A204.1 (cell line): Measurements from ENCODE around the gene MAGEB6.
"Not testable (repeated sequence)": the region's sequence is repeated elsewhere in the genome, so short reads cannot be mapped to it uniquely, and the experiment has no call there.

Experiments
- FAIRE-seq: peaks from 2 replicates; lab custom pipeline; 2012; peaks lifted over from hg19 to GRCh38; lab: Jason Lieb, UNC

Gene MAGEB6, protein sequence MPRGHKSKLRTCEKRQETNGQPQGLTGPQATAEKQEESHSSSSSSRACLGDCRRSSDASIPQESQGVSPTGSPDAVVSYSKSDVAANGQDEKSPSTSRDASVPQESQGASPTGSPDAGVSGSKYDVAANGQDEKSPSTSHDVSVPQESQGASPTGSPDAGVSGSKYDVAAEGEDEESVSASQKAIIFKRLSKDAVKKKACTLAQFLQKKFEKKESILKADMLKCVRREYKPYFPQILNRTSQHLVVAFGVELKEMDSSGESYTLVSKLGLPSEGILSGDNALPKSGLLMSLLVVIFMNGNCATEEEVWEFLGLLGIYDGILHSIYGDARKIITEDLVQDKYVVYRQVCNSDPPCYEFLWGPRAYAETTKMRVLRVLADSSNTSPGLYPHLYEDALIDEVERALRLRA

DNA sequence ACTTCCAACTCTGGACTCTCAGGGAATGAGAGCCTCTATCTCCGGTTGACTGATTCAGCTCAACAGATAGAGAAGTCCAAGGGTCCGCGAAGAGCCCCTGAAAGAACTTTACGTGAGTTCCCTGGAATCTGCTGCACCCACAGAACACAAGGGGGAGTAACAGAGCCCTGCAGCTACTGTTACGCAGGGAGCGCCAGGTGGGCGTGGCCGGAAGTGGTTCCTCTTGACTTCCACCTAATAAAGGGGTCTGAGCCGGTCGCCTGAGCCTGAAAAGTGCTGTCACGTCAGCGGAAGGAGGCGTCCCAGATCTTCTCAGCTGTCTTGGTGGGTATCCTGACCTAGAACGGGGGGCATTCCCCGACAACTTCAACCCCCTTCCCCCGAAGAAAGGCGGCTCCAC lies at the start of gene MAGEB6:
Gene MAGEB6 (plus strand): TSS at position 237 of the 400 bp plus-strand sequence. CDS start 1,407 bp downstream, outside the sequence.
- no peak for FAIRE-seq

DNA sequence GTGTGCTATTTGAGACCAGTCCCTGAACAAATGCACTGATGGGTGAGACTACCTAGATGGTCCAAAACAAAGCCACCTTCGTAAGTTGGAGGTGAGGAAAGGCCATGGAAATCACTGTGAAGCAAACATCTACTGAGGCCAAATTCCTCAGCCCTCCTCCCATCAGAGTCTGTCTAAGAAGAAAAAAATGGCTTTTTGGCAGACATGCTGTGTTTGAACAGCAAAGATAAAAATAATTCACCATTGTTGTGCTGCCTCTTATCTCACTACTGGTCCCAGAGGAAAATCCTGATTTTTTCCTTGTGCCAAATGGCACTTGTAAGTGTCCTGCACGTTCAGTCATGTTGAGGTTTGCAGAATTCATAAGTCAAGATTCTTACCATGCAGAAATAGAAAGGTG lies 46.2 kb upstream of the MAGEB6 start:
- FAIRE-seq: no peak

DNA sequence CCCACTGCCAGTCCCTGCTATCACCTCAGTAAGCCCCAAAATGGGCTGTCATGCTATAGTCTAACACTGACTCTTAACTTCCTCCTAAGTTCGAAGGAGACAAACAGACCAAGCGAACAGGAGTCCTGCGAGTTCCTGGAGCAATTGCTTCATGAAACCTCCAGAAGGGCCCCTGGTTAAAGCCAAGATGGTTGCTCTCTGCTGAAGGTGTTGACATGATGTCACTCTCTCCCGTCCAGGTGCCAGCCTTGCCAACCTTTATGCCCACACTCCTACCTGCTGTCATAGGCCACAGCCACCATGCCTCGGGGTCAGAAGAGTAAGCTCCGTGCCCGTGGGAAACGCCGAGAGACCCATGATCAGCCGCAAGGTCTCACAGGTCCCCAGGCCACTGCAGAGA lies 31.9 kb upstream of the MAGEB6 start, which contains the start of gene MAGEB6B:
Gene MAGEB6B (plus strand): TSS at position 301 of the 400 bp plus-strand sequence. CDS start 0 bp downstream, at position 301.
- no peak for FAIRE-seq

DNA sequence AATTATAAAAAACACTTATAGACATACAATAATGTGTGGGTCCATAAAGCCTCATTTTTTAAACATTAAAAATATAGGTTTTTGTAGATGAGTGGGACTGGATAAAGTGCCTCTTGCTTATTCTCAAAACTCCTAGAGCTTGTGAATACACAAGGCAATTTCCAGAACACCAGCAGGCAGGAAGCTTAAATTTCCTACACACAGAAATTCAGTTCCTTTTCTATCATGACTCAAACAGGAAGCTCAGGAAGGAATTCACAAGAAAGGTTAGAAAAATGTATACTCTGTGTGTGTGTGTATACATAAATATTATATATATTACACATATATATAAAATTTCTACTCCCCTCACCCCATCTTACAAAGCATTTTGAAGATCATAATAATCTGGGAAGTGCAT lies 11.3 kb downstream of the MAGEB6 start:
- FAIRE-seq: no peak

DNA sequence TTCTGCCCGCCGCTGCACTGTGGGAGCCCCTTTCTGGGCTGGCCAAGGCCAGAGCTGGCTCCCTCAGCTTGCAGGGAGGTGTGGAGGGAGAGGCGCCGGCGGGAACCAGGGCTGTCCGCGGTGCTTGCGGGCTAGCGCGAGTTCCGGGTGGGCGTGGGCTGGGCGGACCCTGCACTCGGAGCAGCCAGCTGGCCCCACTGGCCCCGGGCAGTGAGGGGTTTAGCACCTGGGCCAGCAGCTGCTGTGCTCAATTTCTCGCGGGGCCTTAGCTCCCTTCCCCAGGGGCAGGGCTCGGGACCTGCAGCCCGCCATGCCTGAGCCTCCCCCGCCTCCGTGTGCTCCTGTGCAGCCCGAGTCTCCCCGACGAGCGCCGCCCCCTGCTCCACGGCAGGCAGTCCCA lies 12.5 kb downstream of the MAGEB6 start:
- not testable (repeated sequence) for FAIRE-seq

DNA sequence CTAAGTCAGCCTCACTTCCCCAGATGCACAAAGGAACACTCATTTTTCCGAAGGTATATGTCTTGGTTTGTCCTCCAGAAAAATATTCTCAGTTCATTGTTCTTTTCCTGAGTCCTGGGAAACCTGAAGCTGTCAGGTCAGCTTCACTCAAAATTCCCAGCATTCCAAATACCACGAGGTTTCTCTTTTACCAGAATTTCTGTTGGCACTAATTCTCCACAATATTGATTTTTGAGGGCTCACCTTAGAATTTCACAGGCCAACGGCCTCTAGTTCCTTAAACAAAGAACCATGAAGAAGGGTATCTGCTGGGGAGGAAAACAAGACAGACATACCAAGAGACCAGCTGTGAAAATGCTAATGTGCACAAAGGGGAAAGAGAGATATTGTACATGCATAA lies 15.8 kb downstream of the MAGEB6 start:
- FAIRE-seq: no peak

DNA sequence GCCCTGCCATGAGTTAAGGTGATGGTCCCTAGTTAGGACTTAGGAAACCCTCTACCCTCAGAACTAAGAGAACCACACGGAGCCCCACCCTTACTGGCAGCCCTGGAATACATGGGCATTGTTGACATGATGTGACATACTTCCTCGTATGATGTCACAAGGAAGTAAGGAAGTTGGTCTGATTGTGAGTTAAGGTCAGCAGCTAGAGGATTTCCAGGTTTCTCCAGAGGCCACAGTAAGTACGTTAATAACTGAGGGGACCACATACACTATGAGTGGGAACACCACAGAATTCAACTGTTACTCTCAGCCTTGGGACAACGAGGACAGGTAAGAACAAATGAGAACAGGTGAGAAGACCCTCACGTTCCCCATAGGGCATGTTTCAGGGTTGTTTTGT lies 23.6 kb downstream of the MAGEB6 start, which contains the start of gene MAGEB5:
Gene MAGEB5 (plus strand): TSS at position 301 of the 400 bp plus-strand sequence. CDS start 1,133 bp downstream, outside the sequence.
- FAIRE-seq: no peak

DNA sequence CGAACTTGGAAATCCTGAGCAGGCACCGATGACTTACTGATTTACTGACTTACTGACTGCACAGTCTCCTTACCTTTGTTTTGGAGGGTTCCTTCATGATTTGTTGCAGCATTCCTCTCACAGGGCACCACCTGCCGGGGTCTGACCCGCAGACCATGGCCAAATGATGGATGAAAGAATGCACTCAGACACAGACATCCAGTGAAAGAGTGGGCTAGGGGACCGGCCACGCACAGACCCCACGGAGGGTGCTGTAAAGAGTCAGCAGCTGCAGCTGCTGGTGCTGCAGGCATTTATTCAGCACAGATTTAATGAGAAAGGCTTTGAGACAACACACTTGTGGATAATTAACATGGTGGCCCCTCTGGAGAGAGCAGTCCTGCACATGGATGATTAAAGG lies 27.1 kb downstream of the MAGEB6 start:
- FAIRE-seq: no peak

DNA sequence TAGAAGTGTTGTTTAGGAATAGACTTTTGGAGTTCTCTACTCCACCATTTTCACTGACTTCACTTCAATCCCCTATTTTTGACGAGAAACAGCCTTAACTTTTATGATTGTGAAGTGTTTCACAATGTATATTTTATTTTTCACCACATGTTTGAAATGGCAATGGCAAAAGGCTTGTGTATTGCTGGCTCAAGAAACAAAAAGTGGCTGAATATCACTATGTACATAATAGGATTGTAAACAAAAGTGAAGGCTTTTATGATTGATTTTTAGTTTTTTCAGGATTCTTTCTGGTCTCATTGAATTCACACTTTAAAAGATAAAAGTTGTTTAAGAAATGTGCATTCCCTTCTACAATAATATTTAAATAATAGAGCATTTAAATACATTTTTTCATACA lies 41.9 kb downstream of the MAGEB6 start:
- FAIRE-seq: no peak
